ENCODE results near the gene IL20RB. TPM values are rescaled to one million over a fixed set of nuclear protein-coding genes. Genes with fewer than 3 reads are reported as not detected.

IL20RB gene
- total and polyA plus RNA-seq, 2 of the 4 experiments (the other 2 are of a cell fraction) = 0.72 to 0.97 TPM

GRCh38 chr3:136920904-136921611 is 36.7 kb upstream of the IL20RB start:
- Histone ChIP-seq H3K23ac (ENCODE audit: low read depth, low read length) (no peak overlapping the region), H2BK15ac (ENCODE audit: low read depth, low read length) (no peak overlapping the region), H3K14ac (replicated peaks; ENCODE audit: low read depth, low read length) (no peak overlapping the region), H2BK120ac (ENCODE audit: low read depth, low read length) (no peak overlapping the region), H4K5ac (ENCODE audit: low read depth, low read length) (no peak overlapping the region), H2AFZ (replicated peaks; ENCODE audit: low read length, poor library complexity) (no peak overlapping the region), H3K27ac (ENCODE audit: insufficient read depth, low read length) (no peak overlapping the region), H2BK20ac (ENCODE audit: low read depth, low read length) (no peak overlapping the region), H3K36me3 (ENCODE audit: control insufficient read depth, insufficient read depth, low read length) (no peaks in the 10 kb centered on the region), H3K9me3 (ENCODE audit: control insufficient read depth, insufficient read depth, low read length) (0 out of 2 replicates have a peak, but pooled peaks cover 1% of the 10 kb centered on the region), H3K9me1 (ENCODE audit: insufficient read depth, low read length) (peaks cover 5% of the 10 kb centered on the region), H2AK9ac (replicated peaks; ENCODE audit: low read depth, low read length, poor library complexity) (no peak overlapping the region), H3K4ac (ENCODE audit: low read depth, low read length) (no peak overlapping the region), H3K56ac (ENCODE audit: extremely low read depth, insufficient read depth, low read length) (no peak overlapping the region), H3K18ac (ENCODE audit: low read depth, low read length) (no peak overlapping the region), H3K9ac (ENCODE audit: low read depth, low read length) (no peak overlapping the region), H3K27me3 (ENCODE audit: control insufficient read depth, insufficient read depth, low read length) (no peaks in the 10 kb centered on the region), H3K4me2 (ENCODE audit: low read depth, low read length) (no peak overlapping the region), H4K91ac (ENCODE audit: insufficient read depth, low read depth, low read length) (no peak overlapping the region), H4K20me1 (ENCODE audit: insufficient read depth, low read length) (peaks cover 12% of the 10 kb centered on the region), H3K79me1 (ENCODE audit: low read depth in 1 of 2, low read length in 2 of 2) (peaks cover 28 to 75% of the 10 kb centered on the region in 2 experiments), H3K4me1 (ENCODE audit: control insufficient read depth, insufficient read depth, low read length) (no peaks in the 10 kb centered on the region), H2AK5ac (ENCODE audit: low read depth, low read length) (no peak overlapping the region), H2BK5ac (ENCODE audit: low read depth, low read length, poor library complexity, severe bottlenecking) (no peak overlapping the region), H3K4me3 (ENCODE audit: insufficient read depth, low read depth, low read length) (no peak overlapping the region), H4K8ac (ENCODE audit: low read depth in 2 of 2, low read length in 2 of 2) (no peak overlapping the region)
- dilution Hi-C loops (cut with HindIII; ENCODE audit: low sequenced_read_pairs, unreplicated experiment) (no loop called here), in situ Hi-C loops (cut with MboI; ENCODE audit: low sequenced_read_pairs) (no loop called here), intact Hi-C loops (cut with micrococcal nuclease) (no loop called here)
- 100% methylated on average over 2 of the region's 4 CpGs; no CpG with 5 or more reads in 1 of the 2 experiments for WGBS, 2 experiments (ENCODE audit: extremely low coverage in 2 of 2, insufficient read length in 1 of 2)
- no peak for TF ChIP-seq POLR2A (IDR thresholded peaks at IDR 0.05; ENCODE audit: low read depth, low read length)
- TF ChIP-seq ELK1 (IDR thresholded peaks at IDR 0.05; ENCODE audit: borderline replicate concordance, low read depth, low read length) = no peak
- TF ChIP-seq NFE2L2 (IDR thresholded peaks at IDR 0.05; ENCODE audit: low read depth, low read length) = no peak
- TF ChIP-seq MAZ (IDR thresholded peaks at IDR 0.05; ENCODE audit: borderline replicate concordance, low read depth, low read length) = no peak
- no peak for TF ChIP-seq MXI1 (IDR thresholded peaks at IDR 0.05; ENCODE audit: borderline replicate concordance, low read depth, low read length)
- TF ChIP-seq RAD21 (IDR thresholded peaks at IDR 0.05; ENCODE audit: low read length) = no peak
- no peak for TF ChIP-seq CHD1 (IDR thresholded peaks at IDR 0.05; ENCODE audit: low read depth, low read length)
- no peak for TF ChIP-seq USF2 (IDR thresholded peaks at IDR 0.05; ENCODE audit: low read depth, low read length)
- no peak for TF ChIP-seq CEBPB (IDR thresholded peaks at IDR 0.05; ENCODE audit: low read depth, low read length)
- TF ChIP-seq RCOR1 (IDR thresholded peaks at IDR 0.05; ENCODE audit: insufficient replicate concordance, low read length) = no peak
- TF ChIP-seq CTCF (conservative IDR thresholded peaks at IDR 0.05; ENCODE audit: low read depth, low read length) = no peak
- no peak for TF ChIP-seq BHLHE40 (IDR thresholded peaks at IDR 0.05; ENCODE audit: low read depth, low read length)
- no peak for TF ChIP-seq FOS (IDR thresholded peaks at IDR 0.05; ENCODE audit: low read depth, low read length)
- TF ChIP-seq MAFK (IDR thresholded peaks at IDR 0.05; ENCODE audit: low read depth, low read length) = no peak
- TF ChIP-seq RFX5 (IDR thresholded peaks at IDR 0.05; ENCODE audit: low read depth, low read length) = no peak
- no peak for TF ChIP-seq SMC3 (IDR thresholded peaks at IDR 0.05; ENCODE audit: low read depth, low read length)
- no TSS peak for BruUV-seq (replicated peaks)
- ChIA-PET CTCF (no interaction called here), POLR2A (ENCODE audit: unreplicated experiment) (no interaction called here)
- ATAC-seq (ENCODE audit: low read depth) (no peak), DNase-seq (no peak)

Measured in IMR-90 (cell line).